Gastrocnemius medialis (tissue), 4 donors: Measurements from ENCODE around the gene ADRB2. TPM values are rescaled to one million over a fixed set of nuclear protein-coding genes. Genes with fewer than 3 reads are reported as not detected.

ENCODE experiments used
- ATAC-seq, 2 donors: fragments of 150-250 bp; one replicate each; pipeline ENCODE4 v1.9.1; 2016
- DNase-seq, 2 donors: peaks; one replicate each; pipeline ENCODE4 v3.0.0-alpha.2; 2019
- H3K27ac ChIP-seq, 4 donors: fragments of 200-600 bp; sonication (generic); 1 replicate in 1 of 4; 2 replicates in 3 of 4; pipeline ENCODE4 v1.5.1; 2016 to 2018; ENCODE audit warnings: mild to moderate bottlenecking in 2 of 4, moderate library complexity in 1 of 4
- H3K27me3 ChIP-seq, 3 donors: fragments of 200-600 bp; sonication (generic) in 2 of 3; 1 replicate in 1 of 3; 2 replicates in 2 of 3; pipeline versions ENCODE4 v1.5.1 to v1.6.0; 2016 to 2019; ENCODE audit warnings: mild to moderate bottlenecking in 1 of 3, moderate library complexity in 1 of 3
- H3K36me3 ChIP-seq, 2 donors: fragments of 200-600 bp; sonication (generic) in 1 of 2; one replicate each; pipeline ENCODE4 v1.5.1; 2017 to 2018
- H3K4me1 ChIP-seq, 2 donors: fragments of 200-600 bp; sonication (generic) in 1 of 2; one replicate each; pipeline ENCODE4 v1.5.1; 2016 to 2017; ENCODE audit warnings: mild to moderate bottlenecking in 2 of 2
- H3K4me3 ChIP-seq, 4 donors: fragments of 200-600 bp; sonication (generic) in 3 of 4; 1 replicate in 1 of 4; 2 replicates in 3 of 4; pipeline ENCODE4 v1.5.1; 2016 to 2019; ENCODE audit warnings: mild to moderate bottlenecking in 2 of 4
- H3K9me3 ChIP-seq, 3 donors: fragments of 200-600 bp; sonication (generic) in 2 of 3; 1 replicate in 1 of 3; 2 replicates in 2 of 3; pipeline ENCODE4 v1.5.1; 2016 to 2019
- CTCF ChIP-seq, 5 experiments: fragments of 450-650 bp in 3 of 5; fragments of 200-600 bp in 2 of 5; sonication (generic) in 2 of 5; IDR thresholded peaks in 4 of 5; conservative IDR thresholded peaks in 1 of 5; 1 replicate in 4 of 5; 2 replicates in 1 of 5; pipeline ENCODE4 v1.5.1; 2016 to 2019; ENCODE audit warnings: antibody characterized with exemption in 5 of 5, mild to moderate bottlenecking in 3 of 5, moderate library complexity in 3 of 5
- POLR2A ChIP-seq, 2 donors: fragments of 450-650 bp; IDR thresholded peaks; one replicate each; pipeline ENCODE4 v1.6.1; 2017; ENCODE audit warnings: antibody characterized with exemption in 2 of 2, mild to moderate bottlenecking in 2 of 2, moderate library complexity in 2 of 2
- in situ Hi-C, 4 donors: fragments of 200-750 bp; cut with MboI; loops; one replicate each; pipeline versions ENCODE4 v1.15.0 to v1.8.0; 2017; ENCODE audit warnings: low sequenced_read_pairs in 4 of 4
- intact Hi-C: fragments of 100-400 bp; cut with DNase I; formaldehyde crosslinking; loops from one replicate; pipeline ENCODE4 v1.15.1; 2023; ENCODE audit warnings: low total_unique reads
- total RNA-seq, 4 donors: library from RNA; depleted of rRNA; stranded (reverse); fragments of >200 nt; gene quantifications; one replicate each; pipeline versions ENCODE4 v1.1.0 to v1.2.3, GENCODE V29; 2016

The ADRB2 gene
- total RNA-seq, 4 donors from 2014 or later: 4.2 to 17.3 (median 6.8) TPM

- Histone ChIP-seq H3K4me1 (peaks cover 58 to 61% of the 10 kb centered on the region in 2 donors), H3K27me3 (no peaks in the 10 kb centered on the region), H3K4me3 (no peak overlapping the region), H3K27ac (peak overlapping the region; percentile 42 to 72 (median 64)), H3K9me3 (no peaks in the 10 kb centered on the region), H3K36me3 (no peaks in the 10 kb centered on the region)
- TF ChIP-seq CTCF (IDR thresholded peaks at IDR 0.05 in 4 of 5, conservative IDR thresholded peaks at IDR 0.05 in 1 of 5): no peak
- TF ChIP-seq POLR2A (IDR thresholded peaks at IDR 0.05): no peak
- DNase-seq (no peak), ATAC-seq (peak; percentile 32 to 49)
- in situ Hi-C loops (no loop called here), intact Hi-C loops (no loop called here)
Observed at GRCh38 chr5:148858106-148858505, 31.7 kb downstream of the ADRB2 start.

- Histone ChIP-seq H3K36me3 (no peaks in the 10 kb centered on the region), H3K27ac (peak overlapping the region; percentile 42 to 72 (median 64)), H3K4me3 (no peak overlapping the region), H3K4me1 (peaks cover 53 to 58% of the 10 kb centered on the region in 2 donors), H3K27me3 (no peaks in the 10 kb centered on the region), H3K9me3 (no peaks in the 10 kb centered on the region)
- intact Hi-C loops: no loop called here
- no peak for ATAC-seq
- TF ChIP-seq POLR2A (IDR thresholded peaks at IDR 0.05) (no peak), CTCF (IDR thresholded peaks at IDR 0.05 in 4 of 5, conservative IDR thresholded peaks at IDR 0.05 in 1 of 5) (no peak)
- DNase-seq: no peak
- in situ Hi-C loops: no loop called here
Observed at GRCh38 chr5:148858547-148858946, 32.1 kb downstream of the ADRB2 start.

- no peak overlapping the region for H3K27ac ChIP-seq
- H3K36me3 ChIP-seq: no peaks in the 10 kb centered on the region
- peaks cover 54 to 61% of the 10 kb centered on the region in 2 donors for H3K4me1 ChIP-seq
- no peaks in the 10 kb centered on the region for H3K27me3 ChIP-seq
- no peak overlapping the region for H3K4me3 ChIP-seq
- ATAC-seq (no peak), DNase-seq (no peak)
- TF ChIP-seq CTCF (IDR thresholded peaks at IDR 0.05 in 4 of 5, conservative IDR thresholded peaks at IDR 0.05 in 1 of 5) (no peak), POLR2A (IDR thresholded peaks at IDR 0.05) (no peak)
- intact Hi-C loops (no loop called here), in situ Hi-C loops (no loop called here)
- H3K9me3 ChIP-seq: no peaks in the 10 kb centered on the region
Observed at GRCh38 chr5:148859703-148860102, 33.3 kb downstream of the ADRB2 start.

- Histone ChIP-seq H3K4me3 (no peak overlapping the region), H3K27ac (no peak overlapping the region), H3K36me3 (no peaks in the 10 kb centered on the region), H3K9me3 (no peaks in the 10 kb centered on the region), H3K4me1 (peaks cover 51 to 57% of the 10 kb centered on the region in 2 donors), H3K27me3 (no peaks in the 10 kb centered on the region)
- in situ Hi-C loops (no loop called here), intact Hi-C loops (no loop called here)
- DNase-seq: no peak
- no peak for ATAC-seq
- TF ChIP-seq CTCF (IDR thresholded peaks at IDR 0.05 in 4 of 5, conservative IDR thresholded peaks at IDR 0.05 in 1 of 5): no peak
- no peak for TF ChIP-seq POLR2A (IDR thresholded peaks at IDR 0.05)
Observed at GRCh38 chr5:148860599-148860998, 34.2 kb downstream of the ADRB2 start.

- ATAC-seq (no peak), DNase-seq (no peak)
- no peaks in the 10 kb centered on the region for H3K9me3 ChIP-seq
- peaks cover 46 to 52% of the 10 kb centered on the region in 2 donors for H3K4me1 ChIP-seq
- H3K27me3 ChIP-seq: no peaks in the 10 kb centered on the region
- no peaks in the 10 kb centered on the region for H3K36me3 ChIP-seq
- TF ChIP-seq CTCF (IDR thresholded peaks at IDR 0.05 in 4 of 5, conservative IDR thresholded peaks at IDR 0.05 in 1 of 5): no peak
- TF ChIP-seq POLR2A (IDR thresholded peaks at IDR 0.05): no peak
- no peak overlapping the region for H3K4me3 ChIP-seq
- H3K27ac ChIP-seq: no peak overlapping the region
- in situ Hi-C loops: no loop called here
- intact Hi-C loops: no loop called here
Observed at GRCh38 chr5:148861088-148861487, 34.7 kb downstream of the ADRB2 start.
